GM18502 (cell line): Measurements from ENCODE around the gene ACTR1B.
"Not testable (repeated sequence)": the region's sequence is repeated elsewhere in the genome, so short reads cannot be mapped to it uniquely, and the experiment has no call there.

Experiments used
- ATAC-seq: cut with Tn5 transposase; IDR thresholded peaks from one replicate; pipeline ENCODE4 v1.9.1; 2021; ENCODE audit warnings: mild to moderate bottlenecking; ENCODE audit not compliant: unreplicated experiment, poor library complexity

ACTR1B gene

DNA sequence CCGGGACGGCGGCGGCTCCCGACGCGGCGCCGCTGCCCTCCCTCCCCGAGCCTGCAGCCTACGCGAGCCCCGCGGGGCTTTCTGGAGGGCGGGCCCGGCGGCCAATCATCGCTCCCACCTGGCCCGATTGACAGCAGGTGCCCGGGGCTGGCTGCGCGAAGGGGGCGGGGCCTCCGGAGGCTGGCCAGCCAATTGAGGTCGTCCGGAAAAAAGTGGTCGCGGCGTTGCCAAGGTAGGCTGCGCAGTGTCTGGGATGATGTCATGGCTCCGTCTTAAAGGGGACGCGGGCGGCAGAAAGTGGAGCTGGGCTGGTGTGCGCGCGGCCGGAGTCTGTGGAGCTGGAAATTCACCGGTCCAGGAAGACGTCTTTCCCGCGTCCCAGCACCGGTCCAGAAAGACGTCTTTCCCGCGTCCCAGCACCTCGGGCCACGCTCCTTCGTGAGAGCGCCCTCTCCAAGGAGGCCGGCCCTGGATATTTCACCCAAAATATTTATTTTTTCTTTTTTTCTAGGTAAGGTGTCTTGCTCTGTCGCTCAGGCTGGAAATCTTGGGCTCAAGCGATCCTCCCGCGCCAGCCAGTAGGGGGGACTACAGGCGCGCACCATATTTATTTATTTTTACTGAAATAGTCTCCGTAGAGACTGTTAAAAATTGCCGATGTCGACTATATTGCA lies at the start of gene ACTR1B:
ACTR1B (minus strand) TSS at position 83 of the 674 bp plus-strand sequence. CDS start 154 bp downstream, outside the sequence.
- ATAC-seq, result peak; percentile 85

DNA sequence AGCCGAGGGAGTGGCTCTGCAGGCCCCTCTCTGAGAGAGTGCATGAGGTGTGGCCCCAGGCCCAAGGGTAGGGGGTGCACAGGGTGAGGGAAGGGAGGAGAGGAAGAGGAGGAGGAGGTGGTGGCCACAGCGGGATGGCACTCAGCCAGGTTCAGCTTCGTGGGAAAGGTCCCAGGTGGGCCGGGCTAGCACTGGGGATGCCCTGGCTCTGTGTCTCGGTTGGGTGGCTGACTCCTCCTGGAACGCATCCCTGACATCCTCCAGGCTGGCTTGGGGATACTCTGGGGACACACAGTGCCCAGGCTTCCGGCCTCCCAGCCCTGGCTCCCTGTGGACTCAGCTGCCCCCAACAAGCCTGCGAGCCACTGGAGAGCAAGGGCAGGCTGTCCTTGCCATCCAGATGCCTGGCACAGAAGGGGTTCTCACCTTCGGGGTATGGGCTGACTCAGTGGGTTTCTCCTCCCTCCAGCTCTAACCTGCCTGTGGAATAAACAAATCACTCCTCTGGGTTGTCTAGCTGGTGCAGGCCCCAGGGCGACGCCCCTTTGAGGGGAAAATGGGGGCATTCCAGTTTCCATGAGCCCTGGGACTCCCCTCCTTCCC lies 49.0 kb upstream of the ACTR1B start:
- ATAC-seq, result no peak

DNA sequence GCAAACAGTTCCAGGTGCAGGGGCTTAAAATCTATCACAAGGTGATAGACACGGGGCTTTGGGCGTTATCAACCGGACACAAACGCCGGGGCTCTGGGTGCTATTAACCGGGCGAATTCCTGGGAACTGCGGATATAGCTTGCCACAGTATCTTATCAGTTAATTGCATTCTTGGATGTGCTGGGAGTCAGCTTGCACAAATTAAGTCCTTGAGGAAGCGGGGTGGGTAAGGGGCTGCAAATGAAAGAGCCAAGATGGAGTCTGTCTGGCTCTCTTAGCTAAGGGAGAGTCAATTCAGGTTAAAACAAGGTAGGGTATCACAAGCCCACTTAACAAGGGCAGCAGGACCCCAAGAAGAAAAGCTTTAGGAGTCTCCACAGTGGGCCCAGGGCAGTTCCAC lies 48.3 kb upstream of the ACTR1B start:
- not testable (repeated sequence) for ATAC-seq

DNA sequence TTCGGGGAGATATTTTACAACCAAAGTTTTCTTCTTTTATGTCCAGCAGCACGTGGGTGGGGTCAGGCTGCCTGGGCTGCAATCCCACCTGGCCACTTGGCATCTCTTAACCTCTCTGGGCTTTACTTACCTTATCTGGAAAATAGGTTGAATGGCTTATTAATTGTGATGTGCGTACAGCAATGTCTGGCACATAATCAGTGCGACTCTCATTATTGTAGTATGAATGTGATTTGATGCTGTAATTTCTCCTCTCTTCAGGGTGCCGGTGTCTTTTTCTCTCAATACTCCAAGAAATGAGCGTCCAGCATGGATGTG lies 47.5 kb upstream of the ACTR1B start:
- no peak for ATAC-seq

- no peak for ATAC-seq
These were observed 44.8 kb upstream of the ACTR1B start for GRCh38 chr2:97708608-97709007.

GRCh38 chr2:97708048-97708380 lies 44.2 kb upstream of the ACTR1B start:
- no peak for ATAC-seq

- ATAC-seq, result no peak
These were observed 43.7 kb upstream of the ACTR1B start for GRCh38 chr2:97707362-97708047.

- no peak for ATAC-seq
These were observed 43.0 kb upstream of the ACTR1B start for GRCh38 chr2:97706708-97707345.

- no peak for ATAC-seq
These were observed 42.3 kb upstream of the ACTR1B start for GRCh38 chr2:97706112-97706511.

DNA sequence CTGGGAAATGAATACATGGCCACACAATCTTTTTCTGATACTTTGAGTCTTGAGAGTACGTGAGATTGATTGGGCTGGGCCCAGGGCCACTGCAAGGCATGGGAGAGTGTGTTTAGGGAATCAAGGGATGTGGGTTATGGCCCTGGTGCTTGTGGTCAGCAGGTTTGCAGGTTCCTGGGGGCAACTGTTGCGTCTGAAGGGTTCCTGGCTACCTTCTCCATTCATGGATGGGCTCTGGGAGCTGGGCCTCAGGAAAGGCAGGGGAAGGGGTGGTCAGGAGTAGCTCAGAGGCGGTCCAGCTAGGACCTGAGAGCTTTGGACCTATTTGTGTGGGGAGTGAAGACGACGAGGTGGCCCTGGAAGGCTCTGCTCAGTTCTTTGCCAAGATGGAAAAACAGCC lies 41.1 kb upstream of the ACTR1B start:
- ATAC-seq, result no peak

DNA sequence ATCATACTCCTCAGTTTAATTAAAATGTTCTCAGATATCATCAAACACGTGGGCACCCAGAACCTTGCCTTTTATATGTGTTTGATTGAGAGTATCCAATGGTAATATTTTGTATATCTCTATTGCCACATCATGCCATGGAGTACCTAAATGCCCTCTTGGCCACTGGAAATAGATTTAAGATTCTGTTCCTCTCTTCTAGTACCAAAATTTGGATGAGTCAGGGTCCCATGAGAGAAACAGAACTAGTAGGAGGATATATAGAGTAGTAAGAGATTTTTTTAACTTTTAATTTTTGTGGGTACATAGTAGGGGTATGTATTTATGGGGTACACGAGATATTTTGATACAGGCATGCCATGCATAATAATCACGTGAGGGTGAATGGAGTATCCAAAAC lies 39.9 kb upstream of the ACTR1B start:
- ATAC-seq, result no peak

- ATAC-seq, result no peak
These were observed 39.1 kb upstream of the ACTR1B start for GRCh38 chr2:97702731-97703470.

- ATAC-seq, result no peak
These were observed 38.1 kb upstream of the ACTR1B start for GRCh38 chr2:97701851-97702465.

DNA sequence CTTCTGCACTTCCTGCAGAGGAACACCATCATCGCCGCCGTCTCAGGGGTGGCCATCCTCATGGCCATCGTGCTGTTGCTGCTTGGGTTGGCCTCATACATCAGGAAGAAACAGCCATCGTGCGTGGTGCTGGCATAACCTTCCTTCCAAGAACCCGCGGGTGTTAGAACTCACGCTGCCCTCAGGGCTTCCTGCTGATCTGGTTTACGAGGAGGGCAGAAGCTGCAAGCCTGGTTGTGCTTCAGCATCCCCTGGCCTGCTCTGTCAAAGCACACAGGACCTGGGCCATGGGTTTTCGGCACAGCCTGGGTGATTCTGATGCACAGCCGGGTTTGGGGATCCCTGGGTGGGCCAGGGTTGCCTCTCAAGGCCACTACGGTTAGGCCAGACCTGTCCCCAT lies 37.3 kb upstream of the ACTR1B start:
- ATAC-seq, result no peak

GRCh38 chr2:97699765-97700444 lies 36.1 kb upstream of the ACTR1B start:
- no peak for ATAC-seq

GRCh38 chr2:97698530-97698929 lies 34.7 kb upstream of the ACTR1B start:
- no peak for ATAC-seq

DNA sequence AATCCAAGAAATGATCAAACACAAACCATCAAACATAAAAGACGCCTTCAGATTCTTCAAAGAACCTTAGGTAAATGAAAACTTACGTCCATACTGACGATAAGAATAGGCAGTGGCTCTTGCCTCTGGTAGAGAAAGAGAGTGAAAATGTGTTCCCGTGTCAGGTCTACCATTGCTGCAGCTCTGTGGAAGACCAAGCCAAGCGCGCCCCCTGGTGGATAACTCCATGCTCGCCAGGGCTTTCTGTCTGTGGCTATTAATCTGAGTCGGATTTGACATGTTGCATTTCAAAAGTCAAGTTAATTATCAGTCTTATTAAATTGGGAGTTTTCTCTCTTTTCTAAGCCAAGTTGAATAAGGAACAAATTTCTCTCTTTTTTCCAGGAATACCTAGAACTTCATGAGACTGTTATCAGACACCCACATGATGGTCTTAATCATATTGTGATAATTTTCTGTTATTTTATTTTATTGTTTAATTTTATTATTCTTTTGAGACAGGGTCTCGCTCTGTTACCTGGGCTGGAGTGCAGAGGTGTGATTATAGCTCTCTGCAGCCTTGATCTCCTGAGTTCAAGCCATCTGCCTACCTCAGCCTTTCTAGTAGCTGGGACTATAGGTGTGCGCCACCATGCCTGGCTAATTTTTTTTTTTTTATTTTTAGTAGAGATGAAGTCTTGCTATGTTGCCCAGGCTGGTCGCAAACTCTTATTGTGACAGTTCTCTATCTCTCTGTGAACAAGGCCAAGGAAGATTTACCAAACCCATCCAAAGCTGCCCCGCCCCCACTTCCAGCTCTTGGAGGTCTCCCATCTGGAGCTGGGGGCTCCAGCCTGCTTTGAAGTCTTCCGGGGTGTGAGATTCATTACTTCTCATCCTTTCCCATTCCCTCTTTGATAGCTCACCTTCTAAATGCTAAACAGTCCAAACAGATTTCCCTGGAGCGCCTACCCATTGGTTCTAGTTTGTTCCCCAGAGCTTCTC lies 33.7 kb upstream of the ACTR1B start:
- peak; percentile 75 for ATAC-seq

GRCh38 chr2:97695744-97696143 lies 31.9 kb upstream of the ACTR1B start:
- ATAC-seq, result no peak

DNA sequence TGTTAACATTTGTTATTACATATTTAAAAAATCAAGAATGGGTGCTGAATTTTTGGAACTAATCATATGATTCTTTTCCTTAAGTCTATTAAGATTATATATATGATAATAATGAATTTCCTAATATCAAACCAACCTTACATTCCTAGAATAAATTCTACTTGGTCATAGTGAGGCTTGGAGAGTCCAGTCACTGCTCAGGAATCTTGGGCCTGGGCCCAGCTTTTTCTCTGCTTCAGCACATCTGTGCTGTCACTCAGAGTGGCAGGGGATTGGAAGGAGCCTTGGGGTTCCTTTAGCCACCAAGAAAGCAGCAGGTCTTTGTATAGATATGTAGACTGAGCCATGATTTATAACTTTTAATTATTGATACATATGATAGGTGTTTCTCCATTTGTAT lies 29.6 kb upstream of the ACTR1B start:
- ATAC-seq, result no peak
